ENCODE data around the gene KIF12.

- no peak for TF ChIP-seq POLR2A (IDR thresholded peaks at IDR 0.05)
- TF ChIP-seq, protein P1, sequence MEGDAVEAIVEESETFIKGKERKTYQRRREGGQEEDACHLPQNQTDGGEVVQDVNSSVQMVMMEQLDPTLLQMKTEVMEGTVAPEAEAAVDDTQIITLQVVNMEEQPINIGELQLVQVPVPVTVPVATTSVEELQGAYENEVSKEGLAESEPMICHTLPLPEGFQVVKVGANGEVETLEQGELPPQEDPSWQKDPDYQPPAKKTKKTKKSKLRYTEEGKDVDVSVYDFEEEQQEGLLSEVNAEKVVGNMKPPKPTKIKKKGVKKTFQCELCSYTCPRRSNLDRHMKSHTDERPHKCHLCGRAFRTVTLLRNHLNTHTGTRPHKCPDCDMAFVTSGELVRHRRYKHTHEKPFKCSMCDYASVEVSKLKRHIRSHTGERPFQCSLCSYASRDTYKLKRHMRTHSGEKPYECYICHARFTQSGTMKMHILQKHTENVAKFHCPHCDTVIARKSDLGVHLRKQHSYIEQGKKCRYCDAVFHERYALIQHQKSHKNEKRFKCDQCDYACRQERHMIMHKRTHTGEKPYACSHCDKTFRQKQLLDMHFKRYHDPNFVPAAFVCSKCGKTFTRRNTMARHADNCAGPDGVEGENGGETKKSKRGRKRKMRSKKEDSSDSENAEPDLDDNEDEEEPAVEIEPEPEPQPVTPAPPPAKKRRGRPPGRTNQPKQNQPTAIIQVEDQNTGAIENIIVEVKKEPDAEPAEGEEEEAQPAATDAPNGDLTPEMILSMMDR (IDR thresholded peaks at IDR 0.05): no peak
These were observed 40.4 kb downstream of the KIF12 start for GRCh38 chr9:114058688-114059046.

All from lower leg skin (tissue), 3 donors.